Renal cortical epithelial cell (primary cell): ENCODE measurements around the gene ATP1A4. TPM values are rescaled to one million over a fixed set of nuclear protein-coding genes. Genes with fewer than 3 reads are reported as not detected.

Source experiments
- DNase-seq: peaks from one replicate; pipeline ENCODE4 v3.0.0-alpha.2; 2011; ENCODE audit warnings: low read depth
- total RNA-seq: library from RNA; depleted of rRNA; stranded (reverse); fragments of >200 nt; gene quantifications from 2 replicates; pipeline ENCODE4 v1.2.3, GENCODE V29; 2014

ATP1A4 gene
- total RNA-seq, 1 donor from 2014 or later, result not detected

DNA sequence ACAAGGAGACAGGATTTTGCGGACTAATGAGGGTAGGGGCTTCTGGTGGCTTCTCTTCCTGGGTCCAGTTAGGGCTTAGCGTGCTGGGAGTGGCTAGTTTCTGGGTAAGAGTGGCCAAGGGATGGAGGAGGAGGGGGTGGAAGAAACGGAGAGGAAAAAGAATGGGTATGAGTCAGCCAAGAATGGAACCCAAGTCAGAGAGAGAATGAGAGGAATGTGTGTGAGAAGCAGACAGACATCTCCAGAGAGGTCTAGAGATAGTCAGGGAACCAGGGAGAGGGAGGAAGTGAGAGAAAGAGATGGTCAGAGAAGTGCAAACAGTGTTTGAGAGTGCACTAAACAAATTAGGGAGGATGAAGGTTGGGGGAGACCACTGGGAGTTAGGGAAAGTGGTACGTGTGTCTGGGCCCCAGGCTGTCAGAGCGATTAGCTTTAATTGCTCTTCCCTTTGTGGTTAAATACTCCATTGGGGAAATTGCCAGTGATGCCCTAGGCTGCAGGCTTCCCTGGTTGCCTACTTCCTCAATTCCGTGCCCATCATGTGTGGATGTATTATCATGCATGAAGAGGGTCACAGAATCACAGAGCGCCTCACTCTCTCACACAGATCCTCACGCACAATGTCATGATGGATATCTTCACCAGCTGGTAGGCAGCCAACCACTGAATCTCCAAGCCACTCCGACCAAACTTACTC, 55.2 kb downstream of the ATP1A4 start:
- peak; percentile 90 for DNase-seq

DNA sequence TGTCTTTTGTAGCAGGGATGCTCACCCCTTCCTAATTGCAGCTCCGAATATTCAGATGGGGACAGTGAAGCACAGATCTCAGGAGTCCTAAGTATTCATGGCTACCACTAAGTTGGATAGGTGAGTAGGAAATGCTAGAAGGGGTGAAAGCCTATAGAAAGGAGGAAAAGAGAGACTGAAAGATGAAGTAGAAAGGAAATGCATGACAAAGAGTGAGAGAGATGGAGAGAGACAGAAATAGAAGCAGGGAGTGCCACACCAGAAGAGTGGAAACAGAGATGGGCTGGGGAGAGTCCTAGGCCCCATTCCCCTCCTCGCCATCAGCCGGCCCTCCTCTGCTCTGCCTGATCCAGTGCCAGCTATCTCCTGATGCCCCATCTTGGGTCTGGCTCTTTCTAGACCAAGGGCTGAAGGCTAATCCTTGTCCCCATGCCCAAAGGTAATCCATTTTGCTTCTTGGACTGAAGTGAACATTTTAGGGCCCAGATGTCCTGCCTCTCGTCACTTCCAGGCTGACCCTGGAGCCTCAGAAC, 55.8 kb downstream of the ATP1A4 start:
- no peak for DNase-seq

DNA sequence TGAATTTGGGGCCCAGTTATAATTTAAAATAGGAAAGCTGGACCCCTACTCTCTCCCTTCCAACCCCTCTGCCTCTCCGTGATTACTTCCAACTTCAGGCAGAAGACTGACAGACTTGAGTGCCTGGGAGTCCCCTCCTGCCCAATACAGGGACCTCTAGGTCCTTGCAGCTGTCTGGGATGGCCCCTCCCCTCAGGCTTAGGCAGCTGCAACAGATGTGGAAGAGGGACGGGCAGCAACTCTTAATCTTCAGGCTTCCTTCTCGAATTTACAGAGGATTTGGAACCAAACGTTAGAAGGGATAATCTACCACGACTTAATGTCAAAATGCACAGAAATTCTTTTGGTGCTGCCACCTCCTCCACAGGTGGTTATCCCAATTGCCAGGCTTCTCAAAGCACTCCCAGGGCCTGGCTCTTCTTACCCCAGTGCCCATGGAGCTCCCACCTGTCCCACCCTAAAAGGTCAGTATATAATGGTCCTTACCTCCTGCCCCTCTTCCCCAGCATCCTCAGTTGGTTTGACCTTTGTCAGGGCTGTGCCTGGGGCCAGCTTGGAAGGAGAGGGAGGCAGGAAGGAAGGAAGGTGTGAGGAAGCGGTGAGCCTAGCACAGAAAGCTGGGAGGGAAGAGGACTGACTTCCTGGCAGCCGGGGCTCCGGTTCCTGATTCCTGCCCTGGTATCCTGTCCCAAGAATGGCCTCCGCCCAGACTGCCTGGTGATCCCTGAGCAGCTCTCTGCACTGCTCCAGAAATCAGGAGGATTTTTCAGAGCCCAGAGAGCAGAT, 56.6 kb downstream of the ATP1A4 start:
- no peak for DNase-seq

DNA sequence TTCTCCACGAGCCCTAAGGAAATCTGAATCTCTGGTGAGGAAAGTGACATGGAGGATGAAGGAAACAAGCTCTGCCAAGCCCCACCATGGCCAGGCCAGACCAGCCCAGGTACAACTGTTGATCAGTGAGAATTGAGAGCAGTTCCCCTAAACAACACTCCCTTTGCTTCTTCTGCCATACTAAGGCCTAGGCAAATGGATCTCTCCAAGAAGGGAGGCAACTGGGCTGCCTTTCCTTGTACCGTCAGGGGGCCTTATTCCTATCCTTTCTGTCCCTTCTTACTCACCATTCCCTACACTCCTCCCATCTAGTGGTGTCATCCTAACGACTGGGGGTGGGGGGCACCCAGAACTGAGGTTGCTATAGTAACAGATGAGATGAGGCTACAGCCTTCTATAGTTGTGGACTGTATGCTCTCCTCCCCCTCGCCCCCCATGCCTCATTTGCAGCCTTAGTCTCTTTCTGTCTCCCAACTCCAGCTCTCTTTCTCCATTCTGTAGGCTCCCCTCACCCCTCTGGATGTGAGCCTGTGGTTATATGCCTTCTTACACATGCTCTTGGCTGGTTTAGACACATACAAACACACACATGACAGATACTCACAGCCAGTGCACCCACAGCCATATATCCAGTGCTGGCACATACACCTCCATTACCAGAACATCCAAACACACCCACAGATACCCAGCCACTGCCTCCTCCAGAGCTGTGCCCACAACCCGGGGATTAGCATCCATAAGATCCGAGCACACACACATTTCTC, 57.3 kb downstream of the ATP1A4 start:
- no peak for DNase-seq

DNA sequence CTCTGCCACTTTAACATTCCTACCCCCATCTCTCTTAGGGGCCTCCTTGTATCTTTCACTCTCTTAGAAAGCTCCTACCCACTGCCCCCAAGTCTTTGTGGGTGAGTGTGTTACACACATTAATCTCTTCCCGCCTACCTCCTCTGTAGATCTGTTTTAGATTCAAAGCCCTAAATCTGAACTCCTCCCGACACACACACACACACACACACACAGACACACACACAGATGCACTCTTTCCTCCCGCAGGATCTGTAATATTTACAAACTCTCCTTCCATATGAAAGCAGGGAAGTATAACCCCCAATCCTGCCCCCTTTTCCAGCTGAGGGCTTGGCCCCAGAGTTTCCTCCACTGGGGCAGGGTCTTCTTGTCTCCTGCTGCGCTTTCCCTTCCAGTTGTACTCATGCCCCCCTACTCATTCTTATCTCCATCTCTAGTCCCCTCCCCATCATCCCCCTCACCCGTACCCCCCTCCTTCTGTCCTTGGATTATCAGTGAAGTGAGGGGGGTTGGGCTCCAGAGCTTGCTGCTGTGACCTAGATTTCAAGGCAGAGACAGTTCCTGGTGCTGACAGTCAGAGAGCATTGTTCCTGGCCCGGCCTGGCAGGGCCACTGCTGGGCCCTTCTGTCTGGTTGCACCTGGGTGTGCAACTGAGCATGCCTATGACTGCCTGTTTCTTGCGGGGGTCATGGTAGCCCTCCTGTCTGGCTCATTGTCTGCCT, 58.1 kb downstream of the ATP1A4 start:
- DNase-seq, result no peak

DNA sequence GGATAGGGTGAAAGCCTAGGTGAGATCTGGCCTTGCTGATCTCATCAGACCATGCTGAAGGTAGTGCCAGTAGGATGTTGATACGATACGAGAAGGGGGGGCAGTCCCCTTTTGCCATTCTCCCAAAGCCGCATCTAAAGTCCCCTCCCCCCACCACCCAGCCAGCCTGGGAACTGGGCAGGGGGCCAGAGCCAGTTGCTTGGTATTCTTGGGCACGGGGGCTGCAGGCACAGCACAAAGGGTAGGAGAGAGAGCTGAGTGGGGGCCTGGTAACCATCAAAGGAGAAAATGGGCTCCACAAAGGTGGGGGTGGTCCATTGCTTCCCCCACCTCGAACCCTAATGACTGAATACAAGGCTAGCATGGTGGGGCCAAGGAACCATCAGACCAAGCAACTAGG, 59.2 kb downstream of the ATP1A4 start:
- no peak for DNase-seq

DNA sequence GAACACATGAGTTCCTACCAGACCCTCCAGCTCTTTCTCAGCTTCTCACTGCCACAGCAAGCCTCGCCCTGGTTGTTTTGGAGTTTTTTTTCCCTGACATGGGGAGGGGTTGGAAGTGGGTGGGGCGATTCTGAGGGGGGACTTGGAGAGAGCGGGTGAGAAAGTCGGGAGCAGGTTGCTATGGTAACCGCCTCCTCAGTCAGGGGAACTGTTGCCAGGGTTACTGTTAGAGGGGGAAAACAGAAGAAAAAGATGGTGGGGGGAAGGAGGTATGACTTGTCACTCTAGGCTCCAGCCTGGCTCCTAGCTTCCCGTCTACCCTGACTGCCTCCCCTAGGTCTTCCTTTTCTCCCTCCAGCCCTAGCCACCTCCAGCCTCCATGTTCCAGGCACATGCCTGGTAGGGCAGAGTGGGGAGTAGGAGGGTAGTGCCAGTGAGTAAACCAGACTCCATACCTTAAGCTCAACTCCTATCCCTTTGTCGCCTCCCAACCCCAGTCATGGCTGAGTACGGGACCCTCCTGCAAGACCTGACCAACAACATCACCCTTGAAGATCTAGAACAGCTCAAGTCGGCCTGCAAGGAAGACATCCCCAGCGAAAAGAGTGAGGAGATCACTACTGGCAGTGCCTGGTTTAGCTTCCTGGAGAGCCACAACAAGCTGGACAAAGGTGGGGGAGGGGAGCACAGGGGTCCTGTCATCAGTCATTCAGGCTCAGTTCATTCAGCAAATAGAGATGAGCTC, 59.8 kb downstream of the ATP1A4 start:
- DNase-seq, result no peak

DNA sequence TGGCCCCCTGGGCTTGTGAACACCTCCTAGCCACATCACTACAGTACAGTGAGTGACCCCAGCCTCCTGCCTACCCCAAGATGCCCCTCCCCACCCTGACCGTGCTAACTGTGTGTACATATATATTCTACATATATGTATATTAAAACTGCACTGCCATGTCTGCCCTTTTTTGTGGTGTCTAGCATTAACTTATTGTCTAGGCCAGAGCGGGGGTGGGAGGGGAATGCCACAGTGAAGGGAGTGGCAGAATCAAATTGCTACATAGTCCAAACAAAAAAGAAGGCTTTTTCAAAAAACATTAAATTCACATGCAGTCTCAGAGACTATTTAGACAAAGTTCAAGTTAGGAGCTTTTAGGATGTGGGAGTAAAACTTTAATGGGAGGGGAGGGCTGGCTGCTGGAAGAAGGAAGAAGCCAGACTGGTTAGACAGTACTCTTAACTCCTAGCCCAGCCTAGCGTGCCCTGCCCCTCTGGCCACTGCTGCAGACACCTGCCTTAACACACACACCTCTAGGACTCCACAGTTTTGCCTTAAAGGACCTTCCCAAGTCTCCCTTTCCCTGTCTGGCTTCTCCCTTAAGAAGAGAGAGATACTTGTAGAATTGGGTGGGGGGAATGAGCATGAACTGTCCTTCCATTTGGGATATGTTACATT, 63.2 kb downstream of the ATP1A4 start:
- no peak for DNase-seq

DNA sequence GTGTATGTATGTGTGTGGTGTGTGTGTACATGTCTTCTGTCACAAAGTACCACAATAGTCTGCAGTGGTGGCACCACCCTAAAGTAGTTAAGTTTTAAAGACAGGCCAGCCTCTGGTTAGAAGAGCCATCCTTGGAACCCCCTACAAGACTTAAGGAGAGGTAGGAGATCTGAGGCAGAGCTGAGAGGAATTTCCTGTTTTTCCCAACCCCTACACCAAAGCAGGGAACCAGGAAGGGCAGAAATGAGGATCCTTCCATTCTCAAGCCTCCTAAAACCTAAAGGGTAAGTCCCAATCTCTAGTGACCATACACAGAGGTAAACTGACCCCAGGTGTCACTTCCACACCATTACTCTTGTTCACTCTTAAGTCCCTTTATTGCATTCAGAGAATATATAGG, 64.9 kb downstream of the ATP1A4 start:
- no peak for DNase-seq

DNA sequence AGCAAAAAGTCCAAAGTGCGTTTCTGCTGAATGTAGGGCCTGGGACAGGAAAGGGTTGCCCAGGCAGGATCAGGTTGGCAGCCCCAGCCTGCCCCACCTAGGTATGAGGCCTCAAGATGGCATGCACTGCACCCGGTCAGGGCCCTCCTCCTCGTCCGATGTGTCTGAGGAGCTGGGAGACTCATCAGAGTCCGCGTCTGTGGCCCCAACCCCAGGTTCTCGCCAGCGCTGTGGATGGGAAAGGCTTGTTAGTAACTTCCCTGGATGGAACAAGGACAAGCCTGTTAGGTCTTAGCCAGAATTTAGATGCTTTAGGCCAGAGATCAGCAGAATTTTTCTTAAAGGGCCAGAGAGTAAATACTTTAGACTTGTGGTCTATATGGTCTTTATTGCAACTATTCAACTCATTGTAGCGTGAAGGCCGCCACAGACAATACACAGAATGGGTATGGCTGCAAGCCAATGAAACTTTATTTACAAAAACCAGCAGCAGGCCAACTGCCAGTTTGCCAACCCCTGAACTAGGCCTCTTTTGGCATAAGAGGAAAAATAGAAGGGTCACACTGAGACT, 66.2 kb downstream of the ATP1A4 start:
- DNase-seq, result no peak

DNA sequence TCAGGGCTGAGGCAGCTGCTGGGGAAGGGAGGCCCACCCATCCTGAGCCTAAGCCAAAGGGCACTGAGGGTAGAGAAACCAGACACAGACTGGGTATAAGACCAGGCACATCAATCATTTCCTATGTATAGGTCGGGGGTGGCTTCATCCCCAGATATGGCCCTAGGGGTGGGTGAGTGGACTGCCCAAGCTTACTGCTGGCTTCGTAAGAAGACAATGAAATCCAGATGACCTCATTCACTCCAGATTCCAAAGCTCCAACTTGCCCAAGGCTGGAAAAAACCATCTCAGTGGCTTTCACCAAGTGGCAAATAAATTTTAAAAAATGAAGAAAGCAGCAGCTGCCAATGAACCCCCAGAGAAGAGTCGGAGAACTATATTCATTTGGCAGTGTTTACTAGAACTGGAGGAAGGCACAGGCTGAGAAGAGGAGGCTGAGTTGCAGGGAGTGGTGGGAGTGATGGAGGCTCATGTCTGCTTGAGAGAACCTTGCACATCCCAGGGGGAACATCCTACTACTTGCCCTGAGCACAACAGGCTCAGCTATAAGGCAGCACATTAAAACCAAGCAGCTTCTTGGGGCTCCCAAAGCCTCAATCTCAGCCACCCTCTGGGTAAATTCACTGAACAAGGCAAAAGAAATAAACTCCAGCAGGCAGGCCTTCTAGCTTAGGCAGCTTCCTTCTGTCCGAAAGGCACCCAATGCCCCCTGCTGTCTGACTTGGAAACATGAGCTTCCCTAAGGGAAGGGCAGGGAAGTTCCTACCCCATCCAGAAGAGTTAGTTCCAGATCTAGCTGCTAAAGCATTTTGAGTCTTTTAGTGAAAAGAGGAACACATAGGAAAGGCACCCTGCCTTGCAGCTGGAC, 67.9 kb downstream of the ATP1A4 start:
- DNase-seq, result peak; percentile 61

DNA sequence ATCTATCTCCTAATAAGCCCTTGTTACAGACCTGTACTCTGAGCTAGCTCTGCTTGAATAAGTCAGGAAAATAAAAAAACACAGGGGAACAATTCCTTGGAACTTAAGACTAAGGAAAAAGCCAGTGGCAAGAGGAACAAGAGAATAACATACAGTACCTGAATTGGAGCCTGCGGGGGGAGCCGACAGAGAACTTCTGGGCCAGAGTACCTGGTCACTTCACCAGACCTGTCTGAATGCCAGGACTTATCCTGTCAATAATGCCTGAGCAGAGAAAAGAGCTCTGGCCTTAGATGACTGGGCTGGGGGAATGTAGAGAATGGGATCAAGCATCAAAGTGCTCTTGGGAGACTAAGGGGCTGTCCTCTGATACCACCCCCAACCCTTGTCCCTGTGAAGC, 68.9 kb downstream of the ATP1A4 start:
- no peak for DNase-seq

DNA sequence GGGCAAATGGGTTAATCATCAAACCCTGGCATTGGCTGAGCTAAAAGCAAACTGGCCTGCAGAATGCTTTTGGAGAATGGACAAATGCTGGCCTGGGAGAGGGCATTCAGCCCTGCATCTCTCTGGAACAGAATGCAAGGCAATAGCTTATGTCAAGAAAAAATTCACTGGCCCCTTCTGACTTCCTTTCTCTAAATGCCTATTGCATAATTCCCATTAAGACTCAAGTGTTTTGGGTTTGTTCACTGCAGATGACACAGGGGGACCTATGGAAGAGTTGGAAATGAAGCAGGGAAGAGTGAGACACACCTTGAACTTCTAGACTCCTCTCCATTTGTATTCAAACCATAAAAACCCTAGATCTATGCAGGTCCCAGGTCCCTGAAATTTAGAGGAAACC, 69.7 kb downstream of the ATP1A4 start:
- no peak for DNase-seq

DNA sequence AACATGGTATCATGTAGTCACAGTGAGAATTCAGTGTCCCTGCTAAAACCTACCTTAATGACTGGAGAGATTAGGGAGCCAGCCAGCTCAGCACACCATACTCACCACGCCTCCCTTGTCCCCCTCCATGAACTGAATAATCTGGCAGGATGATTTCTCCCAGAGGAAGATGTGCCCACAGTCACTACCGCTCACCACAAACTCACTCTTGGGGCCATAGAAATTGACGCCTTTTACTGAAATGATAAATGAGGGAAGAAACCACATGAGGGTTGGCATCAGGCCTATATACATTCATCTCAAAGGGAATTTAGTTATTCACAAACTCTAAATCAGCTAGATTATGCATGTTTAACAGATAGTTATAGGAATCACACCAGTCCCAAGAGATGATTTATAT, 71.1 kb downstream of the ATP1A4 start:
- DNase-seq, result no peak

DNA sequence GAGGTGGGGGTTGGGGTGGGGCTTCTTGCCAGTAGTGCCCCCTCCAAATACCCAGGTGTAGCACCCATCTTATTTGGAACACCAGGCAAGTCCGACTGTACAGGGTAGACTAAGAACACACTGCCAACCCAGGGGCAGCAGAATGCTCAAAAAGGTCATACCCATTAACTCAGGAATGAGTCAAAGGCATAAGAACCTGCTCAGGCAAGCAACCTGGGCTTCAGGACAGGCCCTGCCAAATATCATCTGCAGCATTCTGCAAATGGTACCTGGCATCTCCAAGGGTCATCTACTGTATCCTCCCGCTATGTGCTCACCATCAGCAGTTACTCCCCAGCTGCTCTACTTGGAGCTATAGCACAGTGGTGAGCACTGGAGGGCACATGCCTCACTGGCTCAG, 73.2 kb downstream of the ATP1A4 start:
- DNase-seq, result no peak

DNA sequence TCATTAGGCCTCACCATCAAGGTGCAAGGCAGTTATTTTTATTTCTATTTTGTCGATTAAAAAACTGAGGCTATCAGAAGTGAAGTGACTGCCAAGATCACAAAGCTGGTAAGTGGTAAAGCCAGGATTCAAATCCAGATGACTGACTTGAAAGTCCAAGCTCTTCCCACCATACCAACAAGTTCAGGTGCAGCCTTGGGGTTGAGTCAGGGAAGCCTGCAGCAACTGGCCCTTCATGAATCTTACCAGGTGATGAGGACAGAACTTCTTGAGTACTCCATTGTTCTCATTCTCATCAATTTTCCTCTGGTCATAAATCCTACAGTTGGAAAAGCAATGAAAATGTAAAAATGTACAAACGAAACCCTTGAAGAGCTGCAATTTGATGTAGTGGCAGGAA, 73.9 kb downstream of the ATP1A4 start:
- no peak for DNase-seq

DNA sequence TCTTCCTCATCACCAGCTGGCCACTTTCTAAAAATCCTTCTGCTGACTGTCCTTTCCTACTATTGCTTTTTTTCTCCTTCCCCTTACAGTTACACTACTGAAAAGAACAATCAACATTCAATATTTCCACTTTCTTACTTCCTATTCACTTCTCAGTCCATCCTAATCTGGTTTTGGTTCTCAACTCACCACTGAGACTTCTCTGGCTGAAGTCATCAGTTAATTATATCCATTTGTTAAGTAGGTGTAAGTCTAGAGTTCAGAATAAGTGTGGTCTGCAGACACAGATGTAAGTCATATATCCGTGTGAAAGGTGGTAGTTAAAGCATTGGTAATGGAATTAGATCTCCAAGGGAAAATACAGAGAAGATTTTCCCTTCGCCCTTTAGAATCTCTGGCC, 75.2 kb downstream of the ATP1A4 start:
- DNase-seq, result no peak

DNA sequence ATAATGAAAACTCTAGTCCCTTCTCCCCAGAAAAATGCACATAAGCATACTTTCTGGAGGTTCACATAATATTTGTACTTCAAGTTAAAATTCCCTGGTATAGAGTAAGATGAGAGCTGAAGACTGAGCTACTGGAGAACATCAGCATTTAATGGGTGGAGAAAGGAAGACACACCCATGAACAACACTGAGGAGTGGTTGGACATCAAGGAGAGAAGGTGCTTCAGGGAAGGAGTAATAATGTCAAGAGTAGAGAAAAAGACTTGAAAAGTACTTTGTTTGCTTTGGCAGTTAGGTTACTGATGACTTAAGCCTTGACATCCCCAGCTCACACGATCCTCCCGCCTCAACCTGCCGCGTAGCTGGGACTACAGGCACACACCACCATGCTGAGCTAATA, 75.6 kb downstream of the ATP1A4 start:
- DNase-seq, result no peak

DNA sequence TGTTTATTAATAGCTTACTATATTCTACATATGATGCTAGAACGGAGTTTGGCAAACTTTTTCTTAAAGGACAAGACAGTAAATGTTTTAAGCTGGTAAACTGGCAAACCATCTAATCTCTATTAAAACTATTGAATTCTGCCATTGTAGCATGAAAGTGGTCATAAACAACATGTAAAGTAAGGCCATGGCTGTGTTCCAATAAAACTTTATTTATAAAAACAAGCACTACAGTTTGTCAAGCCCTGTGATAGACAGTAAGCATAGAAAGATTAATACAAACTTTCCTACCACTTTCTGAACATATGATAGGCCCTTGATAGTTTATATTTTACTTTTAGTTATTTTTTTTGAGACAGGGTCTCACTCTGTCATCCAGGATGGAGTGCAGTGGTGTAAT, 76.2 kb downstream of the ATP1A4 start:
- no peak for DNase-seq
